Muscle layer of duodenum (tissue), 2 donors: Measurements from ENCODE around the gene RNLS.

Experiments used
- H3K27ac ChIP-seq: one replicate; pipeline ENCODE4 v1.7.0; 2013; ENCODE audit warnings: mild to moderate bottlenecking, low read length
- H3K27me3 ChIP-seq: one replicate; pipeline ENCODE4 v1.7.0; 2013; ENCODE audit warnings: low read depth, mild to moderate bottlenecking, control low read depth, low read length
- H3K36me3 ChIP-seq, 2 donors: one replicate each; pipeline ENCODE4 v1.7.0; 2013; ENCODE audit warnings: low read length in 2 of 2, control low read depth in 1 of 2, mild to moderate bottlenecking in 1 of 2; ENCODE audit not compliant: insufficient read depth in 2 of 2, control insufficient read depth in 1 of 2
- H3K4me1 ChIP-seq, 2 donors: one replicate each; pipeline ENCODE4 v1.7.0; 2013; ENCODE audit warnings: low read length in 2 of 2, mild to moderate bottlenecking in 2 of 2, control low read depth in 1 of 2, moderate library complexity in 1 of 2; ENCODE audit not compliant: insufficient read depth in 2 of 2, control insufficient read depth in 1 of 2
- H3K4me3 ChIP-seq, 2 donors: one replicate each; pipeline ENCODE4 v1.7.0; 2013; ENCODE audit warnings: low read length in 2 of 2, low read depth in 1 of 2, mild to moderate bottlenecking in 1 of 2
- H3K9me3 ChIP-seq, 2 donors: one replicate each; pipeline ENCODE4 v1.7.0; 2013; ENCODE audit warnings: low read length in 2 of 2, control low read depth in 1 of 2, mild to moderate bottlenecking in 1 of 2; ENCODE audit not compliant: control insufficient read depth in 1 of 2
- donor health status: healthy.

The RNLS gene

GRCh38 chr10:88418871-88419270 lies 164.2 kb downstream of the RNLS start:
- Histone ChIP-seq H3K9me3 (no peaks in the 10 kb centered on the region), H3K27me3 (no peaks in the 10 kb centered on the region), H3K27ac (no peak overlapping the region), H3K4me1 (no peaks in the 10 kb centered on the region), H3K36me3 (no peaks in the 10 kb centered on the region), H3K4me3 (no peak overlapping the region)

- H3K9me3 ChIP-seq, result no peaks in the 10 kb centered on the region
- no peaks in the 10 kb centered on the region for H3K4me1 ChIP-seq
- H3K4me3 ChIP-seq, result no peak overlapping the region
- H3K27ac ChIP-seq, result no peak overlapping the region
- H3K27me3 ChIP-seq, result no peaks in the 10 kb centered on the region
- no peaks in the 10 kb centered on the region for H3K36me3 ChIP-seq
These were observed 165.6 kb downstream of the RNLS start for GRCh38 chr10:88417387-88418030.

- Histone ChIP-seq H3K4me3 (no peak overlapping the region), H3K27ac (no peak overlapping the region), H3K36me3 (no peaks in the 10 kb centered on the region), H3K9me3 (no peaks in the 10 kb centered on the region), H3K4me1 (no peaks in the 10 kb centered on the region), H3K27me3 (no peaks in the 10 kb centered on the region)
These were observed 166.3 kb downstream of the RNLS start for GRCh38 chr10:88416801-88417200.

- no peaks in the 10 kb centered on the region for H3K4me1 ChIP-seq
- H3K4me3 ChIP-seq, result no peak overlapping the region
- no peaks in the 10 kb centered on the region for H3K27me3 ChIP-seq
- H3K9me3 ChIP-seq, result no peaks in the 10 kb centered on the region
- H3K27ac ChIP-seq, result no peak overlapping the region
- H3K36me3 ChIP-seq, result no peaks in the 10 kb centered on the region
These were observed 167.5 kb downstream of the RNLS start for GRCh38 chr10:88415533-88416130.

GRCh38 chr10:88413412-88413811 lies 169.7 kb downstream of the RNLS start:
- no peaks in the 10 kb centered on the region for H3K9me3 ChIP-seq
- H3K4me1 ChIP-seq, result no peaks in the 10 kb centered on the region
- no peaks in the 10 kb centered on the region for H3K36me3 ChIP-seq
- H3K4me3 ChIP-seq, result no peak overlapping the region
- no peak overlapping the region for H3K27ac ChIP-seq
- no peaks in the 10 kb centered on the region for H3K27me3 ChIP-seq

- no peak overlapping the region for H3K27ac ChIP-seq
- H3K4me3 ChIP-seq, result no peak overlapping the region
- no peaks in the 10 kb centered on the region for H3K27me3 ChIP-seq
- H3K9me3 ChIP-seq, result no peaks in the 10 kb centered on the region
- no peaks in the 10 kb centered on the region for H3K4me1 ChIP-seq
- H3K36me3 ChIP-seq, result no peaks in the 10 kb centered on the region
These were observed 171.3 kb downstream of the RNLS start for GRCh38 chr10:88411772-88412349.

GRCh38 chr10:88409824-88410223 lies 173.3 kb downstream of the RNLS start:
- no peaks in the 10 kb centered on the region for H3K9me3 ChIP-seq
- H3K27me3 ChIP-seq, result no peaks in the 10 kb centered on the region
- no peaks in the 10 kb centered on the region for H3K36me3 ChIP-seq
- no peaks in the 10 kb centered on the region for H3K4me1 ChIP-seq
- no peak overlapping the region for H3K27ac ChIP-seq
- H3K4me3 ChIP-seq, result no peak overlapping the region

- no peaks in the 10 kb centered on the region for H3K4me1 ChIP-seq
- no peaks in the 10 kb centered on the region for H3K27me3 ChIP-seq
- H3K27ac ChIP-seq, result no peak overlapping the region
- no peaks in the 10 kb centered on the region for H3K36me3 ChIP-seq
- H3K4me3 ChIP-seq, result no peak overlapping the region
- H3K9me3 ChIP-seq, result no peaks in the 10 kb centered on the region
These were observed 173.9 kb downstream of the RNLS start for GRCh38 chr10:88409236-88409635.

GRCh38 chr10:88408096-88408495 lies 175.0 kb downstream of the RNLS start:
- no peak overlapping the region for H3K27ac ChIP-seq
- no peaks in the 10 kb centered on the region for H3K9me3 ChIP-seq
- H3K36me3 ChIP-seq, result no peaks in the 10 kb centered on the region

GRCh38 chr10:88404133-88404532 lies 179.0 kb downstream of the RNLS start:
- no peaks in the 10 kb centered on the region for H3K4me1 ChIP-seq
- no peak overlapping the region for H3K4me3 ChIP-seq
- H3K27ac ChIP-seq, result no peak overlapping the region
- H3K27me3 ChIP-seq, result no peaks in the 10 kb centered on the region
- peaks cover 0 to 8% of the 10 kb centered on the region in 2 donors for H3K9me3 ChIP-seq
- no peaks in the 10 kb centered on the region for H3K36me3 ChIP-seq

More at GRCh38 chr10:88408096-88408495, 175.0 kb downstream of the RNLS start:
- Histone ChIP-seq H3K4me3 (no peak overlapping the region), H3K27me3 (no peaks in the 10 kb centered on the region), H3K4me1 (no peaks in the 10 kb centered on the region)

- Histone ChIP-seq H3K9me3 (peaks cover 5 to 10% of the 10 kb centered on the region in 2 donors), H3K4me3 (no peak overlapping the region), H3K27me3 (no peaks in the 10 kb centered on the region), H3K36me3 (no peaks in the 10 kb centered on the region), H3K4me1 (no peaks in the 10 kb centered on the region), H3K27ac (no peak overlapping the region)
These were observed 181.3 kb downstream of the RNLS start for GRCh38 chr10:88401671-88402347.
